GM18508 (cell line): Measurements from ENCODE around the gene FAF1.
"Not testable (repeated sequence)": the region's sequence is repeated elsewhere in the genome, so short reads cannot be mapped to it uniquely, and the experiment has no call there.

Source experiments
- ATAC-seq: cut with Tn5 transposase; IDR thresholded peaks from one replicate; pipeline ENCODE4 v1.9.1; 2021; ENCODE audit warnings: moderate number of reproducible peaks; ENCODE audit not compliant: insufficient read depth, unreplicated experiment

Gene FAF1

DNA sequence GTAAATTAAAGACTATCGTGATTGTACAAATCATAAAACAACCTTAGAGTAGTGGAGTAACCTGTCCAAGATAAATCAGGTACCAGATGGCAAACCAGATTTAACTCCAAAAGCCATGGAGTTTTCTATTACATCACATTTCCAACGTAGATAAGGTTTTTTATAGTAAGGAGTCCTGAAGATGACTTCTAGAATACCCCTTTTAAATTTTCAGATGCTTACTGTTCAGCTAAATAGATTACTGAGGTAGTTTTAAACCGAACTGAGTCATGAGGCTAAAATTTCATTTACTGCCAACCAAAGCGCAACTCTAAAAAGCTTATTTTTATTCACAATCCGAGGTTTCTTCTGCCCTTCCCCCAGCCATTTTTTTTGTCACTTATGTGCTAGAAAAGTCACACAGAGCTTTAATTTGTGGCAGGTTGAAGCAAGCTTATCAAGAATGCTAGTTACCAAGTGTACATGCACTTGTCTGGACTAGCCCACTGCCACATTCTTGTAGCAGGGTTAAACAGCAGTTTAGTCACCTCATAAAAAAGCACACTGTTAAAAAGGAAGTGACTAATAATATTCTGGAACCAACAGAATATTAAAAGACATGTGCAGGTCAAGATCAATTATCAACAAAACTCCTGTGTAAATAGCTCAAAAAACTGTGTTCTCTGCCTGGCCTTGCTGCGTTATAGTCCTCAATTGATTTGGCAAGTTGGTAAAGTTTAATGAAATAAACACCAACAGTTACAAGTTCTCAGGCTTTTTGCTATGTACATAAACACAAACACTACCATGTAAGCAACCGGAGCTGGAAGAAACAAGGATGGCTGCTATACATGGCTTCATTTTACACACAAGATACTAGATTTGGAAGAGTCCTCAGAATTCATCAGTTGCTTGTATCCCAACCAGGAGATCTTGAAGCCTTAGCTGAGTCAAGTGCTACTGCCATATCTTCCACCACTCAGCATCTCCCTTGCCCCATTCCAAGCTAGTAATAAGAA, 356.5 kb downstream of the FAF1 start:
- ATAC-seq: no peak

DNA sequence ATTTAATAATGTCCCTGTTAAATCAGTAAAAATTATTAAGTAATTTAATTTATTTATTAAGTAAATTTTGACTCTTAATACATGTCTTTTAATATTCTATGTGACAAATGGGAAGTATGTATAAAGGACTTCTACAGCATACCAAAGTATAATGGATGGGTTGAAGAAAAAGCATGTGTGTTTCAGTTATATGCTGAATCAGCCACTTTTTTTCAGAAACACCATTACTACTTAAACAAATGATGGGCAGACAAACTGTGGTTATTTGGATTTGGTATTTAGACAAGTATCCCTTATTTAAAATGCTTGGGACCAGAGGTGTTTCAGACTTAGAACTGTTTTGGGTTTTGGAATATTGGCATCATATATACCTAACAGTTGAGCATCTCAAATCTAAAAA, 360.5 kb downstream of the FAF1 start:
- no peak for ATAC-seq

DNA sequence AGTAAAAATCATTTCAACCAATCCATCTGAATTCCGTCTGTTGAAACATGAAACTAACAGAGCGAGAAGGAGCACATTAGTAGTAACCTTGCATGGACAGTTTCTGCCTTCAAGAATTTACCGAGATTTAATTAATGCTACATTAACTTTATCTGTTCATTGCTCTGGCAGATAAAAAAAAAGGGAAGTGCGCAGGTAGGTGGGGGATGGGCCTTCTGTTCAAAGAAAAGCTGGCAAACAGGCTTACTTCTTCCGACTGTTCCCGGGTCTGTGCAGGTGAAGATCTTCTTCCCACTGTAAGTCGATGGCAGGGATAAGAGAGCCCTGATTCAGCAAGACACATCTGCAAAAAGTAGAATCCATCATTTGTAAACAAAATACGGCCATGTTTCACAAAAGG, 364.2 kb downstream of the FAF1 start:
- no peak for ATAC-seq

DNA sequence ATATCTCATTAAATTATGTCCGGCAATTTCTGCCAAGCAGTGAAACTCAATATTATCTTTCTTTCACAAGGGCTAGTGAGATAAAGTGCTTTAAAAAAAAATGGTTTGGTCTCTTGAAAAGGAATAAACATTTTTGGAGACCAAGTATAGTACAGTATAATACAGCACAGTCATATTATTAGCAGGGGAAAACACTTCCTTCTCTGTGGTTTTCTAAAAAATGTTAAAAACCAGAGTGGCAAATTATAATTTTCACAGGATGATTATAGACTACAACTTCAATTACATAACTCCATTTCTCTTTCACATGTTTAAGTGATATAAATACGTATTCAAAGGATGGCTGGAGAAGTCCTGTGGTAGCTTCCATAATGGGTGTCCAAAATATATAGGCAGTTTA, 366.6 kb downstream of the FAF1 start:
- ATAC-seq: no peak

DNA sequence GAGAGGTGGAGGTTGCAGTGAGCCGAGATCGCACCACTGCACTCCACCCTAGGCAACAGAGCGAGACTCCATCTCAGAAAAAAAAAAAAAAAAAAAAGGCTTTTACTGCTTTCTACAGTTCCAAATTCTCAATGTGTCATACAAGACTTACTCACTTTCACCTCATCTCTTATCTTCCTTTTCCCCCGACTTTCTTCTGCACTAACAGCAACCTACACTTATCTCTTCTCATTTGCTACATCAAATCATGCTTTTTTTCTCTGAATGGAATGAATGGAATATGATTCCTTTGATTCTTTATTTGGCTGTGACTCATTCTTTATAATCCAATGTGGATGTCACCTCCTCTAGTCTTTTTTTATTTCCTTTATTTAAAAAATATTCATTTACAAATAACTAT, 368.5 kb downstream of the FAF1 start:
- ATAC-seq: no peak

DNA sequence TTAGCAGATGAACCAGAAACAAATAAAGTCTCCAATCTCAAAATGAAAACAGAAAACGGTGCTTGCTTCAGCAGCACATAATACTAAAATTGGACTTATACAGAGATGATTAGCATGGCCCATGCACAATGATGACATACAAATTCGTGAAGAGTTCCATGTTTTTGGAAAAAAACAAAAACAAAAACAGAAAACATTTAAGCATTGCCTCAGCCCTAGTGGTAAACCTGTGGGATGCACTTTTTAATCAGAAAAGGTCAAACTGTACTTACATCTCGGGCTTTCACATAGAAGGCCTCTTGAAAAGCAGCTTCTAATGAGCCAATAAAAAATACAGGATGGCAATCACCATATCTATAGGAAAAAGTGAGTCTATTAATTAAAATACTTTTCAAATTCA, 377.7 kb downstream of the FAF1 start:
- ATAC-seq: no peak

DNA sequence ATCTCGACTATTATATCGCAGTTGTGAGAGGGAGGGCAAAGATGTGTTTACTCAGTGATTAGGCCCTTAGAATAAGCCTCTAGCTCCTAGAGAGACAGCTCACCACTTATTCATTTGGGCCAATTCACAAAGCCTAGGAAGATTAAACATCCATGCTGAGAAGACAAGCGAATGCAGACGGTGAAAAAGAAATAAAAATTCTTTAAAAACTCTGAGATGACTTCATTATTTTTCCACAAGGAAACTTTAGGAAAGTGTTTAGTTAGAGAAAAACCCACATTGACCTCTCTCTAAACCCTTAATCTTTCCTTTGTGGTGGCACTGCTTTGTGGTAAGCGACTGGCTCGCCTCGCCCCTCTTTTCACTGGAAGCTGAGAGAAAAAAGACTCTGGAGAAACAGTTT, 390.0 kb downstream of the FAF1 start:
- ATAC-seq: no peak

DNA sequence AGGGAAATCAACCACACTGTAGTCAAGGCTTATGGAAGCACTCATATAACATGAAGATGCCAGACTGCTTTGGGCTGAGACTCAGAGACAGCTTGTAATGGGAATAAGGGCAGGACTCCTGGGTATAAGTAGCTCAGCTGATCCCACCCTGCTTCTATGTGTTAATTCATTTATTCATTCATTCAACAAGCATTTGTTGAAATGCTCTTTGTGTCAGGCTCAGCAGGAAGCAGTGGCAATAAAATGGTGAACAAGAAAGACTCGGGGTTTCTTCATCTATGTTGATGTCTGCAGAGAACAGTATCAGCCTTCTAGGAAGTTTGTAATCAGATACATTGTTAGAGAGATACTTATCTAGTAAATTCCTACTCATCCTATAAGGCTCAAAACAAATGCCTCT, 391.3 kb downstream of the FAF1 start:
- ATAC-seq: no peak

DNA sequence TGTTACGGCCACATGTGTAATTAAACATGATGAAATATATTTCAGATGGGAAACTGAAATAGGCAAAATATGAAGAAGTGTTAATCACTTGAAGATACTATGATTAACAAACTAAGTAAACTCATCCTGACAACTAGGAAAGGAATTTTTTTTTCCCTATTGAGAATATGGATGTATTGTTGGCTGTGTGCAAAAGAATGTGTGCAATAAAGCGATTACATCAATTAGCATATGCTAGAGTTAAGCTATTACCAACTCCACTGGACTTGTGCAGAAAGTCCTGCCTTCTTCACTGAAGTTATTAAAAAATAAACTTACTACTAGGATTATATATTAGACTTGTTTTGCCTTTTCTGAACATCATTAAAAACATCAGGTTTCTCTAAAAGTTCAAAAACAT, 393.7 kb downstream of the FAF1 start:
- no peak for ATAC-seq

DNA sequence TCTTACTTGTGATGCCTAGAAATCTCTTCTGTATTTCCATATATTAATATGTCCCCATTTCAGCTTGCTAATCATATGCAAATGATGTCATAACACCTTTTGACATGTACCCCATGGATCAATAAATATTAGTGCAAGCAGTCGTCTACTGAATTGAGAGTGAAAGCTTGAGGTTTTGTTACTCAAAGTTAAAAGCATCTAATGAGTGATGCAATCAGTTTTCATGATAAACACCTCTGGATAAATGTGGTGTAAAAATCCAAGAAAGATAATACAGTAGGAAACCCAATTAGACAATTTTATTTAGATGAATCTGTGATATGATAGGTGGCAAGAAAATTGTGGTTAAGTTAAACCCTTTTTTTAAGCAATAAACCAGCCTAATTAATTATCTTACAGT, 395.6 kb downstream of the FAF1 start:
- no peak for ATAC-seq

DNA sequence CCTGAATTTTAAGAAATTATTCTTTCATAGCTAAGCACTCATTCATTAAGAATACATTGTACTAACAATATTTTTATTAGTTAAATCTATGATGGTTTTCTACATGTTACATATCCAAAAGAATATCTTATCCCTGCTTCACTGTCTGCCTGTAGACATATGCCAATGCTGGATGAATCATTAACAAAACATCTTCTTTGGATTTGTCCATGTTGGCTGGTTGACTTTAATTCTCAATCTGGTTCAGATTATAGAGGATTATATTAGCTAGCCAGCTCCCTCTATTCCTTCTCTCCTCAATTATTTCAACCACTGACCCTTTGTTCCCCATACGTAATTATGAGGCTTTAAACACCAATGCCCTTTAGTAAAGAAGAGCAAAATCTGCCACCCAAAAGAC, 398.0 kb downstream of the FAF1 start:
- ATAC-seq: no peak

DNA sequence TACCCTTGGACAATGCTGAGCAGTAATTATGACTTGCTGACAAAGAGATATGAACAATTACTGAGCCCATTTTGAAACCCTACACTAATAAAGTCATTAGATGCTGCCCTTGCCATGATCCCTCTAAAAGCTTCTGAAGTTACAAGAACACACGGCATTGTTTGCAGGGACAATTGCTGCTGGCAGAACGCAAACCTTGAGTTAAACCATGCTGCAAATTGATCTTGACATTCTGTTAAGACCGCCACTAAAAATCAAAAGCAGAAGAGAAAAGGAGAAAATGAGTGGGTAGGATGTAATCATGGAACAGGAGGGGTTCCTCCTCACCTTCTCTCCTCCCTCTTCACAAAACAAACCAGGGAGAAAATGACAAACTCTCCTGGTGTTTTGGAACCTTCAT, 400.6 kb downstream of the FAF1 start:
- ATAC-seq: no peak

DNA sequence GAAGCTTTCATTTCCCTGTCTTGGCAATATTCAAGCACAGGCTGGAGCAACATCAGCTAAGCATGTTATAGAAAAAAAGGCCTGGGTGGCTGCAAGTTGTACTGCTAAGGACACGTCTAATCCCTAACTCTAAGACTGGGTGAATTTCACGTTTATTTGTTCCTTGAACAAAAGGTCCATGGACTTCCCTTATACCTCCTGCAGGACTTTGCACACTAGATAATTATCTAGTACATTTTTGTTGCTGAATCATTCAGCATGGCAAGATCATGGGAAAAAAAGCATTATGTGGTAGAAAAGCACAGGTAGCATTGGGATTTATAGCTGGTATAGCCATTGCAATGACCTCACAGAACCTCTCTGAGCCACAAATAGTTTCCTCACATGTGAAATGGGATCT, 406.1 kb downstream of the FAF1 start:
- no peak for ATAC-seq

DNA sequence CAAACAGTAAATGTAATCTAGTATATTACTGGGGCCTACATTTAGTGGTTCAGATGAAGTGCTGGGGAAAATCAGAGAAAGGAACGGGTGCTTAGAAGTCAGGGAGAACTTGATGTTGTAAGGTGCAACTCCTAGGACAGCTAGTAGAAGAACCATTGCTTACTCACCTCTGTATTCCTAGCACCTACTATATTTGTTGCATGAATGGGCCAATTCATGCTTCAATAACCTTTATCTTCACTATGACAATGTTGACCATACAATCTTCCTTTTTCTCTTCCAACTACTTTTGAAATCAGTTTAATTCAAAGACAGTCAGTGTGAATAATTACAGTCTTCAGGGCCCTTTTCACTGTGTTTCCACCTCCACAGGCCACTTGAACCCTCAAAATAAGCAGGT, 411.8 kb downstream of the FAF1 start:
- ATAC-seq: no peak

DNA sequence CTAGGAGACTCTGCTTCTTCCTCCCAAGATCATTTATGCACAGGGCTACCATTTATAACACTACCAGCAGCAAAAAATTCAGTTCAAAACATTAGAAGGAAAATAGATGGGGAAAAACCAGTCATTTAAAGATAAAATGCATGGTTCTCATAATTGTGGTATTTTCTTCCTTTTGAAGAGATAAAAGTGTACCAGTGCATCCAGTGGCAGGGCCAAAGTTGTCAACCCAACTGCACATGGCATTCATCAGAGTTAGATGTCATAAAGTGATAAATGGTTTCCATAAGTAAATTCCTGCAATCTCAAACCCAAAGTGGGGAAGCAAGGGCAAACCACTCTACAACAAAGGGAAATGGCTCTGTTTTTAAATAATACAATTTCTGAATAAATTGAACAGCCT, 417.7 kb downstream of the FAF1 start:
- no peak for ATAC-seq

DNA sequence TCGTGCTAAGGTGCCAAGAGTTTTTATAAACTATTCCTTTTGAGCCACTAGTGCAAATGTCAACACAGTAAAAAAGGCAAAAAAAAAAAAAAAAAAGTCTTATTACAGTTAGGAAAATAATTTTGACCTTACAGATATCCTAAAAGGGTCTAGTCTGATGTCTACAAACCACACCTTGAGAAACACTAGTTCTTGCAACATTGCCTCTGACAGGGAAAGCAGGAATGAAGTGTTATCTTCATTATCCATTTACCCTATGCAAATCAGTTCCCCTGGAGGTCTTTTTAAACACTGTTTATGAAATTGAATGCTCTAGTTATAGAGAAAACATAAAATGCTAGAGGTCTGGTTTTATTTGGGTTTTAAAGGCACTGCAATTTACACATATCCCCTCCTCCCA, 421.6 kb downstream of the FAF1 start:
- no peak for ATAC-seq

DNA sequence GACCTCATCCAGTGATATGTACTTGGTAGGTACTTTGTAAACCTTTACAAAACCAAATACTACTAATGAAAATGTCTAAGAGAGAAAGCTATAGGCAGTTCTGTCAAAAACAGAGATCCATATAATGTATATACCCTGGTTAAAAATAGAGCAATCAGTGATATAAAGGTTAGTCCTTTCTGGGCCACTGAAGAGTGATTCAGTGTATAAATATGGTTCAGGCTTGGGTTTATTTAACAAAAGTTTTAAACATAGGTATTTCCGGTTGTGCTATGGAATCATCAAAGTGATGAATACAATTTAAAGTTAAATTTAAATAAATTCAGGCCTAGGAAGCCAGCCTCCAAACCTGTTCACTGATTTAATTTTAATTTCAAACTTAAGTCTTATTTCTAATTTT, 428.5 kb downstream of the FAF1 start:
- no peak for ATAC-seq

DNA sequence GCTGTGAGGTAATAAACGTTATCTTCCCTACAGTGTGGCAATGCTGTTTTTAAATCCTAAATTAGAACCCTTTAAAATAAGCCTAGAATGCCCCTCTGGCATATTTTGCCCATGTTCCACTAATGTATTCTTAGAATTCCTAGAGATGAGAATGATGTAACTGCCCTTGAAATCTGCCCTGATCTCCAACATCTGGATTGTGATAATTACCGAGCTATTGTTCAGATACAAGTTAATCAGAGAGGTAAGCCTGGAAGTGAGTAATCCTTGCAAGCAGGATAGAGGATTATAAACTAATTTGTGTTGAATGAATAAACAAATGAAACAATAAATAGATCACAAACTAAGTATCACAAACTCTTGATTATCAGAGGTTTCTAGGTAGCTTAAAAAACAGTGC, 429.0 kb downstream of the FAF1 start:
- ATAC-seq: no peak

DNA sequence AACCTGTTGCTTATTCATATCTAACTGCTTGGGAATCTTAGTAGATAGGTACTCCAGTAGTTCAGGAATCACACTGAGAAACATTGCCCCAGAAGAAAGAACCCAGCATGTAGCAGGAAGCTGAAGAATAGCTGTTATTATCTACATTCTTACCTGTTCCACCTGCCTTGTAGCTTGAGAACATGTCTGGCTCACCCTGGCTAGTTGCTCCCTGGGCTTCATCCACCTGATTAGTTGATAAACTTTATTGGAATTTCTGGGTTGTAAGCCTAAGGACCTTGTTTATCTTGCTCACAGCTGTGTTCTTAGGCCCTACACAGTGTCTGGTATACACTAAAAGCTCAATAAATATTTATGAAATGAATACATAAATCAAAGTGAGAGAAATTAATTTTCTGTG, 430.6 kb downstream of the FAF1 start:
- no peak for ATAC-seq

DNA sequence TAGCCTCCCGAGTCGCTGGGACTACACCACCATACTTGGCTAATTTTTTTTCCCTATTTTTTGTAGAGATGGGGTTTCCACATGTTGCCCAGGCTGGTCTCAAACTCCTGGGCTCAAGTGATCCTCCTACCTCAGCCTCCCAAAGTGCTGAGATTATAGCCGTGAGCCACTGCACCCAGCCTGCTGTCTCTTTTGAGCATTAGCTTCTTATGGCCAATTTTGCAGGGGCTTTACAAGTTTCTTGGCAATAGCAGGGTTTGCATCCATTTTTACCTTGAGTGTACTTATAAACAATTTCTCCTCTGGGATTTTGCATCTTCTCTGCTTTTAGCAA, 432.1 kb downstream of the FAF1 start:
- ATAC-seq: not testable (repeated sequence)

DNA sequence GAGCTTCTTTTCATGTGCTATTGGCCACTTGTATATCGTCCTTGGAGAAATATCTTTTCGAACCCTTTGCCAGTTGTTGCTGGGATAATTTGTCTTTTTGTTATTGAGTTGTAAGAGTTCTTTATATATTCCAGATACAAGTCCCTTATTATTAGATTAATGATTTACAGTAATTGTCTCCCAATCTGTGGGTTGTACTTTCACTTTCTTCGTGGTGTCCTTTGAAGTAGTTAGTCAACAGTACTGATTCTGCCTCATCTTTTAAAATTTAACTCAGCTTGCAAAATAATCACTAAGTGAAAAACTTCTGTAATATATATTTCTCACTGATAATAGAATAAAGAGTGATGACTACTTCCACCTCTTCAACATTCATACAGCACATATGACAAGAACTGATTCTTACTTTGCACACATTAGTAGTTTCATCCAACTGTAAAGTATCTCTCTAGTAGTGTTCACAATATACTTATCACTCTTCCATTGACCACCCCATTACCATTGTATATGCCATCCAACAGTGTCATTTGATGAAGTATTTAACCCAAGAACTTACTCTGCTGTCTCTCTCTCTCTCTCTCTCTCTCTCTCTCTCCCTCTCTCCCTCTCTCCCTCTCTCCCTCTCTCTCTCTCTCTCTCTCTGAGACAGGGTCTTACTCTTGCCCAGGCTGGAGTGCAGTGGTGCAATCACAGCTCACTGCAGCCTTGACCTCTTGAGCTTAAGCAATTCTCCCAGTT, 432.6 kb downstream of the FAF1 start:
- ATAC-seq: no peak

DNA sequence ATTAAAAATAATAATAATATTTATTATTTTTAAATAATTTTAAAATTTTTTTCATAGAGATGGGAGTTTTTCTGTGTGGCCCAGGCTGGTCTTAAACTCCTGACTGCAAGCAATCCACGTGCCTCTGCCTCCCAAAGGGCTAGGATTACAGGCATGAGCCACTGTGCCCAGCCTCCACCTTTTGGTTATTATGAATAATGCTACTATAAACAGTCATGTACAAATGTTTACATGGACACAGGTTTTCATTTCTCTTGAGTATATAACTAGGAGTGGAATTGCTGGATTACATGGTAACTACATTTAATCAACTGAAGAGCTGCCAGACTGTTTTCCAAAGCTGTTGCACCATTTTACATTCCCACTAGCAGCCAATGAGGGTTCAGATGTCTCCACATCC, 433.6 kb downstream of the FAF1 start:
- no peak for ATAC-seq
